Mesothelial cell of epicardium (in vitro differentiated cells): ENCODE measurements around the gene PTPN20. TPM values are rescaled to one million over a fixed set of nuclear protein-coding genes. Genes with fewer than 3 reads are reported as not detected.

Experiments
- DNase-seq, 2 experiments: peaks; one replicate each; pipeline ENCODE4 v3.0.0; 2021; ENCODE audit warnings: low spot score in 2 of 2; ENCODE audit not compliant: unreplicated experiment in 2 of 2
- H3K27ac Mint-ChIP-seq: 2 replicates; pipeline ENCODE4 v1.8.0; 2021; ENCODE audit warnings: mixed read lengths
- H3K27me3 Mint-ChIP-seq: 2 replicates; pipeline ENCODE4 v1.8.0; 2021; ENCODE audit warnings: low read depth, mixed read lengths
- H3K36me3 Mint-ChIP-seq: 2 replicates; pipeline ENCODE4 v1.8.0; 2021; ENCODE audit warnings: mixed read lengths
- H3K4me1 Mint-ChIP-seq: 2 replicates; pipeline ENCODE4 v1.8.0; 2021; ENCODE audit warnings: mixed read lengths
- H3K4me3 Mint-ChIP-seq: 2 replicates; pipeline ENCODE4 v1.8.0; 2021; ENCODE audit warnings: mild to moderate bottlenecking, moderate library complexity, mixed read lengths
- H3K9me3 Mint-ChIP-seq: 2 replicates; pipeline ENCODE4 v1.8.0; 2021; ENCODE audit warnings: mixed read lengths
- total RNA-seq: library from RNA; stranded (reverse); gene quantifications from 3 replicates; pipeline ENCODE4 v1.2.1, GENCODE V29; 2021
- TF ChIP-seq, protein P1 (sequence below): fragments of 200-600 bp; sonication (generic); IDR thresholded peaks from one replicate; pipeline ENCODE4 v1.5.0; 2021; ENCODE audit warnings: antibody characterized with exemption; ENCODE audit not compliant: unreplicated experiment

The PTPN20 gene
- total RNA-seq, 1 donor from 2014 or later = not detected

DNA sequence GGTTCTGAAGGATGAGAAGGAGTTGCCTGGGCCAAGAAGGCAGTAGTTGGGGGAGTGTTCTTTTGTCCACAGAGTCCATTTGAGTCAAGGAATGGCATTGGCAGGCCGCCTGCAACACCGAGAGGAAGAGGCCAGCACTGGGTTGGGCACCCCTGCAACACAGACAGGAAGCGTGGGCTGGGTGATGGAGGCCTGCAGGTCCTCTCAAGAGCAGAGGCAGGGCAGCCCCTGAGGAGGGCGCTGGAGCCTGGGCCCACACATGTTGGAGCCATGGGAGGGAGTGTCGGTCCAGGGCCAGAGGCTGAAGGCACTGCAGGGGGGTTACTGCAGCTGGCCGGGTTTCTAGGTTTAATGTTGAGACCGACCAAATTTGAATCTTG lies 137.3 kb downstream of the PTPN20 start:
- Mint-ChIP-seq H3K36me3 (no peaks in the 10 kb centered on the region), H3K9me3 (no peaks in the 10 kb centered on the region), H3K27ac (no peak overlapping the region), H3K27me3 (peaks cover 2% of the 10 kb centered on the region), H3K4me1 (peaks cover 9% of the 10 kb centered on the region), H3K4me3 (no peak overlapping the region)
- DNase-seq = peak in 1 of 2 experiments; percentile 37
- TF ChIP-seq, protein P1, sequence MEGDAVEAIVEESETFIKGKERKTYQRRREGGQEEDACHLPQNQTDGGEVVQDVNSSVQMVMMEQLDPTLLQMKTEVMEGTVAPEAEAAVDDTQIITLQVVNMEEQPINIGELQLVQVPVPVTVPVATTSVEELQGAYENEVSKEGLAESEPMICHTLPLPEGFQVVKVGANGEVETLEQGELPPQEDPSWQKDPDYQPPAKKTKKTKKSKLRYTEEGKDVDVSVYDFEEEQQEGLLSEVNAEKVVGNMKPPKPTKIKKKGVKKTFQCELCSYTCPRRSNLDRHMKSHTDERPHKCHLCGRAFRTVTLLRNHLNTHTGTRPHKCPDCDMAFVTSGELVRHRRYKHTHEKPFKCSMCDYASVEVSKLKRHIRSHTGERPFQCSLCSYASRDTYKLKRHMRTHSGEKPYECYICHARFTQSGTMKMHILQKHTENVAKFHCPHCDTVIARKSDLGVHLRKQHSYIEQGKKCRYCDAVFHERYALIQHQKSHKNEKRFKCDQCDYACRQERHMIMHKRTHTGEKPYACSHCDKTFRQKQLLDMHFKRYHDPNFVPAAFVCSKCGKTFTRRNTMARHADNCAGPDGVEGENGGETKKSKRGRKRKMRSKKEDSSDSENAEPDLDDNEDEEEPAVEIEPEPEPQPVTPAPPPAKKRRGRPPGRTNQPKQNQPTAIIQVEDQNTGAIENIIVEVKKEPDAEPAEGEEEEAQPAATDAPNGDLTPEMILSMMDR = no peak

DNA sequence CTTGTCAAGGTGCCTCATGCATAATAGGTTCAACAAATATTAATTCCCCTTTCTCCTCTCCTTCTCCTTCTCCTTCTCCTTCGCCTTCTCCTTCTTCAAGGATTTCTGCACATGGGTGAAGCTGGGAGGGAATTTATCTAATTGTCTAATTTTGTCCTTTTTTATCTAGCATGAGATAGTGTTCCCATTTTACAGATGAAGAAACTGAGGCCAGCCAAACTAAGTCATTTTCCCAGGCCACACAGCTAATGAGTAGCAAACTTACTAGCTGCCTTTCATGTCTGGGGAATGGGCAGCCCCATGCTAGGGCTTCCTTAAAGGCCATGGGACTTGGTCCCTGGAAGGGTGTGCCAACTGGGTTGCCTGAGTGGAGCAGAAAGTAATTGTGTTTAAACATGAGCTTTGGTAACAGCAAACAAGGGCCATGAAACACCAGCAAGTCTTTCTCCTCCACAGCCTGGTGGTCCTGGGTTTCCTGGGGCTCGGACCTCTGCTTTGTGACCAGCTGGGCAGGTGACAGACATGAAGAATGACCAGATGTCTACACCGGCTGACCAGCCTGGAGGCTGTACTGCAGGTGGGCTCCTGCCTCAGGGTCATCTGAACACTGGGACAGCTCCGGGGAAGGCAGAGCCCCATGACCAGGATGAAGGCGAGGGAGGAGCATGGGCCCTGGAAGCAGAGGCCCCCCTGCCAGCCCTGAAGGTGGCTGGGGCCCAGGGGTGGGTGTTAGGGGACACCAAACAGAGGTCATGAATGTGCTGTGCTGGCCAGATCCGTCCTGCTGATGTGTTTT lies 138.0 kb downstream of the PTPN20 start:
- peak in 1 of 2 experiments; percentile 20 for DNase-seq
- peaks cover 2% of the 10 kb centered on the region for H3K27me3 Mint-ChIP-seq
- H3K27ac Mint-ChIP-seq = no peak overlapping the region
- peaks cover 9% of the 10 kb centered on the region for H3K4me1 Mint-ChIP-seq
- TF ChIP-seq, protein P1 = no peak
- no peak overlapping the region for H3K4me3 Mint-ChIP-seq
- H3K36me3 Mint-ChIP-seq = no peaks in the 10 kb centered on the region
- no peaks in the 10 kb centered on the region for H3K9me3 Mint-ChIP-seq

DNA sequence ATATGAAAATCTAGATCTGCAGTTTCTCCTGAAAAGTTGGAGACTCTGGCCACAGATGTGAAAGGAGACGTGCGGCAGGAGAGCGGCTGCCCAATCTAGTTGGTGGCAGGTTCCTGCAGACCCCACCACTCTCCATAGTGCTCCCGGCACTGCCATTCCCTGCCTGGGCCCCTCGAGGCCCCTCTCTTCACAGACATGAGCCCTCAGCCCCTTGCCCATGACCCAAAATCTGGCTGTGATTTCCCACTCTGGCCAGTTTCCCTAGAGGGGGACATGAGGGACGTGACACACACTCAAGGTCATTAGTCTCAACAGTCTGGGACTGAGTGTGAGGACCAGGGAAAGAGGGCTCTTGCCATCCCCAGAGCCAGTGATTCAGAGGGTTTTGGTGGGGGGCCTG lies 138.7 kb downstream of the PTPN20 start:
- DNase-seq = no peak
- Mint-ChIP-seq H3K9me3 (no peaks in the 10 kb centered on the region), H3K36me3 (no peaks in the 10 kb centered on the region)

DNA sequence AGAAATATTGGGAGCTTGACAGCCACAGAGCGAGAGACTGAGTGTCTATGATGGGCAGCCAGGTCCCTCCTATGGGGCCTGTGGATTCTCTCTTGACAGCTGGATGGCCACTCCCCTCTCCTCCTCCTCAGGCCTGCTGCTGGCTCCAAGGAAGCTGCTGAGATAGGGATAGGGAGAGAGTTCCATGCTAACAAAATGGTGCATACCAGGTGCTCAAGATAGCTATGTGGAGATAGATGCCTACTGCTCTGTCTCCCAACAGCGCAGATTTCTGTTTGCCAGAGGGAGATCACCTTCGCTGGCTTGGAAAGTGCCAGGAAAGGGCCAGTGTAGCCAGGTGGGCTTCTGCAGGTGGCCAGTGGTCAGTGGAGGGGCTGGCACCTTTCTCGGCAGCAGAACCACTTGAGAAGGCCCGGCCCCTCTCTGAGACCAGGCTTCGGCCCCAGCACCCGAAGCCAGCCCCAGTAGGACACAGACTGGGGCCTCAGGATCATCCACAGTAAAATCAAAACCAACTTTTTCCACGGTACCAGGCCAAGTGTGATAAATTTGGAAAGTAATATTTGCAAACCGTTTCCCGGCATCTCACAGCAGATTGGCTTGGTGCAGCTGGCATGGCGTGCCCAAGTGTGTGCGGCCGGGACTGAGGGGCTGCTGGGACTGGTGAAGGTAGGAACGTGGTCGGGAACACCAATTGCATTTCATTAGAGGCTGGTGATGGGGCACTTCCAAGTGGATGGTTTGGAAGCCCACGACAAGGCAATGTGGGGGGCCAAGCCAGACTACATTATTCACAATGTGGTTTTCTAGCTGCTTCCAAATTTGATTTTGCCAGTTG lies 139.6 kb downstream of the PTPN20 start:
- no peak for DNase-seq
- H3K4me3 Mint-ChIP-seq = no peak overlapping the region
- H3K9me3 Mint-ChIP-seq = no peaks in the 10 kb centered on the region
- TF ChIP-seq, protein P1 = no peak
- H3K4me1 Mint-ChIP-seq = peaks cover 9% of the 10 kb centered on the region
- no peak overlapping the region for H3K27ac Mint-ChIP-seq
- no peaks in the 10 kb centered on the region for H3K36me3 Mint-ChIP-seq
- peaks cover 2% of the 10 kb centered on the region for H3K27me3 Mint-ChIP-seq

More for the DNA sequence above, 138.7 kb downstream of the PTPN20 start:
- no peak overlapping the region for H3K4me3 Mint-ChIP-seq
- H3K27ac Mint-ChIP-seq = no peak overlapping the region
- peaks cover 9% of the 10 kb centered on the region for H3K4me1 Mint-ChIP-seq
- peaks cover 2% of the 10 kb centered on the region for H3K27me3 Mint-ChIP-seq
- TF ChIP-seq, protein P1 = no peak

DNA sequence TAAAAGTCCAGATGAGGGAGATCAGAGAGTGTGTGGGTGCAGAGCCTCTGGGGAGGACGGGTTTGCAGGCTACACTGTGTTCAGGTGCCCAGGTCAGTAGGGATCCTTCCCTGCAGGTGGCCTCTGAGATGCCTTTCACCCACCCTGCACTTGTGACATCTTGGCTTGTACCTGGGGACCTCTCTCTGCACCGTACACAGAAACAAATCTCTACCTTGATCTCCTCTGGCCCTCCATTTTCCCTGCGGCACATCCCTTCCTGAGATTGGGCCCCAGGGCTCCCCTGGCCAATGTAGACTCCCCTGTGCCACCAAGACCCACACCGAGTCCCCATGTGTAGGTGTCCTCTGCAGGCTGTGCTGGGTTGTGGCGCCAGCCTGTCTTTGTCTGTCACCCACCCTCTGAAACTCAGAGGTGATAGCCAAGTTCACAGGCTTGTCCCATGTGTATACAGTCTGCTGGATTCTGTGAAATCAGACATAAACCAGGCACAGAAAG lies 140.6 kb downstream of the PTPN20 start:
- Mint-ChIP-seq H3K9me3 (no peaks in the 10 kb centered on the region), H3K27me3 (peaks cover 6% of the 10 kb centered on the region), H3K4me3 (no peak overlapping the region), H3K36me3 (no peaks in the 10 kb centered on the region), H3K27ac (no peak overlapping the region), H3K4me1 (peaks cover 9% of the 10 kb centered on the region)
- peak in 1 of 2 experiments; percentile 33 for DNase-seq
- TF ChIP-seq, protein P1 = no peak
